Measurements from ENCODE around the gene C16orf46. TPM values are rescaled to one million over a fixed set of nuclear protein-coding genes. Genes with fewer than 3 reads are reported as not detected.

Gene C16orf46
- total RNA-seq, 1 experiment from 2014 or later, result 2.0 TPM

DNA sequence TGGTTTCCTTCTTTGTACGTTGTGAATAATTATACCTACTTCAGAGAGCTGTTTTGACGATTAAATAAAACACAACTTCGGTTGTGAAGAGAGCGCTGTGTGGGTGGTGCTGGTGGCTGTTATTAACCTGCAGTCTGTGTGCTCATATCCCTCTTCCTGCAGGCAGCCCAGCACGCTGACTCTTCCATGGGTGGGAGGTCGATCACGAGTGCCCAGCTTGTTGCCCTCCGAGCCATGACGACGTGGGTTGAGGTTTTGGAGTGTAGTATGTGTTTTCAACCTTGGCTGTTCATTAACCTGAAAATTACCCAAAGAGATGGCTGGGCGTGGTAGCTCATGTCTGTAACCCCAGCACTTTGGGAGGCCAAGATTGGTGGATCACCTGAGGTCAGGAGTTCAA, 30.5 kb upstream of the C16orf46 start:
- Histone ChIP-seq H2BK15ac (ENCODE audit: low read depth, low read length) (no peak overlapping the region), H3K79me1 (ENCODE audit: insufficient read depth, low read depth, low read length, poor library complexity, severe bottlenecking) (no peaks in the 10 kb centered on the region), H3K4me2 (ENCODE audit: insufficient read depth, insufficient read length, low read length) (no peak overlapping the region), H3K23ac (ENCODE audit: insufficient read length, low read depth, low read length) (no peak overlapping the region), H3K23me2 (ENCODE audit: insufficient read length, low read depth, low read length, poor library complexity, severe bottlenecking) (no peaks in the 10 kb centered on the region), H2BK12ac (ENCODE audit: insufficient read length, low read depth, low read length) (no peak overlapping the region), H2BK5ac (ENCODE audit: insufficient read length, low read length) (no peak overlapping the region), H3K56ac (ENCODE audit: insufficient read length, low read depth, low read length) (no peak overlapping the region), H3K14ac (ENCODE audit: insufficient read depth, low read length) (no peak overlapping the region), H3K4me1 (ENCODE audit: insufficient read depth, low read length) (no peaks in the 10 kb centered on the region), H2AFZ (ENCODE audit: low read length) (no peak overlapping the region), H3K27me3 (ENCODE audit: insufficient read depth, low read length) (no peaks in the 10 kb centered on the region), H4K91ac (ENCODE audit: insufficient read length, low read depth, low read length) (no peak overlapping the region), H3K9me3 (ENCODE audit: control insufficient read depth, low read depth, low read length) (no peaks in the 10 kb centered on the region), H4K20me1 (ENCODE audit: control insufficient read depth, insufficient read depth, insufficient read length) (no peaks in the 10 kb centered on the region), H4K5ac (ENCODE audit: insufficient read length, low read depth, low read length) (no peak overlapping the region), H3K18ac (ENCODE audit: insufficient read length, low read depth, low read length) (no peak overlapping the region), H3T11ph (ENCODE audit: low read length) (no peak overlapping the region), H3K79me2 (ENCODE audit: insufficient read depth, low read length) (no peaks in the 10 kb centered on the region), H3K4ac (ENCODE audit: low read depth, low read length) (no peak overlapping the region), H2BK20ac (ENCODE audit: low read depth, low read length, poor library complexity, severe bottlenecking) (no peak overlapping the region), H3K27ac (ENCODE audit: insufficient read length, low read depth, low read length) (no peak overlapping the region), H2BK120ac (ENCODE audit: low read depth, low read length, poor library complexity, severe bottlenecking) (no peak overlapping the region), H2AK5ac (ENCODE audit: insufficient read length, low read length) (no peak overlapping the region), H4K8ac (replicated peaks; ENCODE audit: insufficient read length, low read depth, low read length) (no peak overlapping the region), H3K9ac (ENCODE audit: extremely low read depth, insufficient read length, low read length) (no peak overlapping the region)
- no peaks in the 10 kb centered on the region for H3K36me3 Mint-ChIP-seq (ENCODE audit: insufficient read depth in 1 of 3, low read depth in 3 of 3)
- H3K27ac Mint-ChIP-seq, result no peak overlapping the region
- no peaks in the 10 kb centered on the region; the same call in none of the 2 replicates for H3K27me3 Mint-ChIP-seq (ENCODE audit: low read depth)
- H3K9me3 Mint-ChIP-seq, result no peaks in the 10 kb centered on the region
- TF ChIP-seq, protein P1, sequence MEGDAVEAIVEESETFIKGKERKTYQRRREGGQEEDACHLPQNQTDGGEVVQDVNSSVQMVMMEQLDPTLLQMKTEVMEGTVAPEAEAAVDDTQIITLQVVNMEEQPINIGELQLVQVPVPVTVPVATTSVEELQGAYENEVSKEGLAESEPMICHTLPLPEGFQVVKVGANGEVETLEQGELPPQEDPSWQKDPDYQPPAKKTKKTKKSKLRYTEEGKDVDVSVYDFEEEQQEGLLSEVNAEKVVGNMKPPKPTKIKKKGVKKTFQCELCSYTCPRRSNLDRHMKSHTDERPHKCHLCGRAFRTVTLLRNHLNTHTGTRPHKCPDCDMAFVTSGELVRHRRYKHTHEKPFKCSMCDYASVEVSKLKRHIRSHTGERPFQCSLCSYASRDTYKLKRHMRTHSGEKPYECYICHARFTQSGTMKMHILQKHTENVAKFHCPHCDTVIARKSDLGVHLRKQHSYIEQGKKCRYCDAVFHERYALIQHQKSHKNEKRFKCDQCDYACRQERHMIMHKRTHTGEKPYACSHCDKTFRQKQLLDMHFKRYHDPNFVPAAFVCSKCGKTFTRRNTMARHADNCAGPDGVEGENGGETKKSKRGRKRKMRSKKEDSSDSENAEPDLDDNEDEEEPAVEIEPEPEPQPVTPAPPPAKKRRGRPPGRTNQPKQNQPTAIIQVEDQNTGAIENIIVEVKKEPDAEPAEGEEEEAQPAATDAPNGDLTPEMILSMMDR (conservative IDR thresholded peaks at IDR 0.05), result no peak
- no CpG with 5 or more reads among the region's 11 CpGs for WGBS (ENCODE audit: extremely low coverage, insufficient read length, low lambda C conversion rate)
- H3K4me3 Mint-ChIP-seq, result no peak overlapping the region
- H3K4me1 Mint-ChIP-seq, result no peaks in the 10 kb centered on the region
- DNase-seq, result no peak
